ENCODE data around the gene UBE2L6.

UBE2L6 gene

DNA sequence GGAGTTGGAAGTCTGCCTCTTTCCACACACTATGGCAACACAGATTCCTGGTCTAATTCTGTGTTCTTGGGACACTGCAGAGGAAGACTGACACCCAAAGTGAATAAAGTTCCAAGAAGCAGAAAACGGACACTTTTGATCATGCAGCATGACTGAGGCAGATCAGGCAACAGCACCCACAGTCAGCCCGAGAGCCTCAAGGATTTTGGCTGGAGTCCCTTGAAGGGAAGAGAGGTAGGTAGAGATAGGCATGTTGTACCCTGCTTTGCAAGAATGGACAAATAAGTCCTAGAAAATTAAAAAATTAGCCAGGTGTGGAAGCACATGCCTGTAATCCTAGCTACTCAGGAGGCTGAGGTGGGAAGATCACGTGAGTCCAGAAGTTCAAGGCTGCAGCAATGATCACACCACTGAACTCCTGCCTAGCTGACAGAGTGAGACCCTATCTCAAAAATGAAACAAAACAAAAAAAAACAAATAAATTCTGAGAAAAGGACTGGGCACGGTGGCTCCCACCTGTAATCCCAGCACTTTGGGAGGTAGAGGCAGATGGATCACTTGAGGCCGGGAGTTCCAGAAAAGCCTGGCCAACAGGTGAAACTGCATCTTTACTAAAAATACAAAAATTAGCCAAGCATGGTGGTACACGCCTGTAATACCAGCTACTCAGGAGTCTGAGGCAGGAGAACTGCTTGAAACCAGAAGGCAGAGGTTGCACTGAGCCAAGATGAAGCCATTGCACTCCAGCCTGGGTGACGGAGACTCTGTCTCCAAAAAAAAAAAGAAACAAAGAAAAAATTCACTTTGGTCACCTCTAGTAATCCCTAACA lies 58.9 kb downstream of the UBE2L6 start:
- FAIRE-seq (no peak), DNase-seq (ENCODE audit: insufficient read length, low spot score) (no peak)
- TF ChIP-seq, protein P1, sequence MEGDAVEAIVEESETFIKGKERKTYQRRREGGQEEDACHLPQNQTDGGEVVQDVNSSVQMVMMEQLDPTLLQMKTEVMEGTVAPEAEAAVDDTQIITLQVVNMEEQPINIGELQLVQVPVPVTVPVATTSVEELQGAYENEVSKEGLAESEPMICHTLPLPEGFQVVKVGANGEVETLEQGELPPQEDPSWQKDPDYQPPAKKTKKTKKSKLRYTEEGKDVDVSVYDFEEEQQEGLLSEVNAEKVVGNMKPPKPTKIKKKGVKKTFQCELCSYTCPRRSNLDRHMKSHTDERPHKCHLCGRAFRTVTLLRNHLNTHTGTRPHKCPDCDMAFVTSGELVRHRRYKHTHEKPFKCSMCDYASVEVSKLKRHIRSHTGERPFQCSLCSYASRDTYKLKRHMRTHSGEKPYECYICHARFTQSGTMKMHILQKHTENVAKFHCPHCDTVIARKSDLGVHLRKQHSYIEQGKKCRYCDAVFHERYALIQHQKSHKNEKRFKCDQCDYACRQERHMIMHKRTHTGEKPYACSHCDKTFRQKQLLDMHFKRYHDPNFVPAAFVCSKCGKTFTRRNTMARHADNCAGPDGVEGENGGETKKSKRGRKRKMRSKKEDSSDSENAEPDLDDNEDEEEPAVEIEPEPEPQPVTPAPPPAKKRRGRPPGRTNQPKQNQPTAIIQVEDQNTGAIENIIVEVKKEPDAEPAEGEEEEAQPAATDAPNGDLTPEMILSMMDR (IDR thresholded peaks at IDR 0.05; ENCODE audit: insufficient read depth, missing control alignments): no peak

DNA sequence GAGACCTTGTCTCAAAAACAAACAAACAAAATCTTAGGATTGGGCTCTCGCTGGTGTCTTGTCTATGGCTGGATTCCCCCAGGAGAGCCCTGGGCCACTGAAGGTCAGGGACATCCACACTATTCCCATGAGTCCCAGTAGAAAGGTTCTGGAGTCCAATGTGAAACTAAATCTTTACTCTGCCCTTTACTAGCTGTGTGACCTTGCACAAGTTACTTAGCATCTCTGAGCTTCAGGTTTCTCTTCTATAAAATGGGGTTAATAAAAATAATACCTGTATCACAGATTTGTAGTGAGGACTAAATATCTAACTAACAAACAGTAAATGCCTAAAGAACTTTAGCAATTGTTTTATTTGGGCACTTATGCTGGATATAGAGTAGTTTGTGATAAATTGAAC lies 61.0 kb downstream of the UBE2L6 start:
- TF ChIP-seq, protein P1 (IDR thresholded peaks at IDR 0.05; ENCODE audit: insufficient read depth, missing control alignments): no peak
- FAIRE-seq (no peak), DNase-seq (ENCODE audit: insufficient read length, low spot score) (no peak)

DNA sequence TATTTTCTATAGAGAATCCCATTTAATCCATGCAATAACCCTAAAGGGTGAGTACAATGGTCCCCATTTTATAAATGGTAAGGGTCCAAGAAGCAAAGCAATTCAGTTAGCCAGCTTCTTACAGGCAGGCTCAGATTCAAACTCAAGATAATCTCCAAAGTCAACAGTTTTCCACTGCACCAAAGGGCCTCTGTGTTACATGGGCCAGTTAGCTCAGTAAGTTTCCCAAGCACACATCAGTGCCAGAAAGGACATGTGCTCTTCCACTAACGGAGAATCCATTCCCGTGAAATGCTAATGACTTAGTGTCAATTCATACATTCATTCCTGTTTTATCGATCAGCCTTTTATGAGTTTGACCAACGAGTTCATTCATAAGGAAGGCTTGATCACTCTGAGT lies 63.0 kb downstream of the UBE2L6 start:
- FAIRE-seq (no peak), DNase-seq (ENCODE audit: insufficient read length, low spot score) (no peak)
- TF ChIP-seq, protein P1 (IDR thresholded peaks at IDR 0.05; ENCODE audit: insufficient read depth, missing control alignments): no peak

GRCh38 chr11:57502870-57503269 lies 64.6 kb downstream of the UBE2L6 start:
- FAIRE-seq (no peak), DNase-seq (ENCODE audit: insufficient read length, low spot score) (no peak)
- TF ChIP-seq, protein P1 (IDR thresholded peaks at IDR 0.05; ENCODE audit: insufficient read depth, missing control alignments): no peak

- no peak for FAIRE-seq
- TF ChIP-seq, protein P1 (IDR thresholded peaks at IDR 0.05; ENCODE audit: insufficient read depth, missing control alignments): no peak
- DNase-seq (ENCODE audit: insufficient read length, low spot score): no peak
Observed at GRCh38 chr11:57502376-57502775, 65.1 kb downstream of the UBE2L6 start.

- no peak for FAIRE-seq
- TF ChIP-seq, protein P1 (IDR thresholded peaks at IDR 0.05; ENCODE audit: insufficient read depth, missing control alignments): no peak
Observed at GRCh38 chr11:57501953-57502352, 65.5 kb downstream of the UBE2L6 start.

More at GRCh38 chr11:57501953-57502352, 65.5 kb downstream of the UBE2L6 start:
- no peak for DNase-seq (ENCODE audit: insufficient read length, low spot score)
